ENCODE measurements around the gene C1orf105.
"Not testable (repeated sequence)": the region's sequence is repeated elsewhere in the genome, so short reads cannot be mapped to it uniquely, and the experiment has no call there.

The C1orf105 gene, protein sequence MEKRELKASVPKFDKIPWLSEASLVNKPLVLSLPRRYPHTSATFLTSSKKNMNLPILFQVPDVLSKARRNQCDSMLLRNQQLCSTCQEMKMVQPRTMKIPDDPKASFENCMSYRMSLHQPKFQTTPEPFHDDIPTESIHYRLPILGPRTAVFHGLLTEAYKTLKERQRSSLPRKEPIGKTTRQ

DNA sequence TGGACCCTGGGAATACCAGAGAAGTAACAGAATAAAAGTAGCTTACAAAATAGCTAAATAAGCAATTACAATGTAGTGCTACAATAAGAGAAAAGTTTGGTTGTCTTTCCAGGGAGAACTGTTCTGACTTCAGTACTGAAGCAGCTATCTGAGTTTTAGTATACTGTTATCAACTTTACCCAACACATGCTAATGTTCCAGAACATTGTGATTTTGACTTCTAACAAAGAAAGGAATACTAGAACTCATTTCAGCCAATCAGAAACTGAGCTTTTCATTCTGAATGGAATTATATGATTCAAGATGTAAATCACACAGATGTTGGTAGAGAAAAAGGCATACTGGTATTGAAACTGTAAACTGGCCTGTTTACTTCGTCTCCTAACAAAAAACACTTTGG, at the start of gene C1orf105:
Gene C1orf105 (plus strand): TSS at position 301 of the 400 bp plus-strand sequence. CDS start 201 bp downstream, outside the sequence.
- TF ChIP-seq SUZ12 (IDR thresholded peaks at IDR 0.05; ENCODE audit: extremely low read depth, insufficient read depth, insufficient read length) (no peak), YY1 (IDR thresholded peaks at IDR 0.05; ENCODE audit: insufficient read depth, insufficient read length) (no peak), ZNF274 (IDR thresholded peaks at IDR 0.05; ENCODE audit: low read depth, low read length) (no peak)
- Histone ChIP-seq H3K4me3 (ENCODE audit: insufficient read length, low read depth) (no peak within 1 kb of the TSS), H3K9me3 (ENCODE audit: insufficient read depth, low read length) (no peaks in the 10 kb centered on the region), H3K9ac (ENCODE audit: insufficient read length, low read depth) (no peak within 1 kb of the TSS), H3K36me3 (ENCODE audit: insufficient read depth, insufficient read length, low read length) (no peaks in the 10 kb centered on the region), H3K27me3 (ENCODE audit: insufficient read depth, insufficient read length) (no peaks in the 10 kb centered on the region), H3K4me1 (ENCODE audit: insufficient read depth, insufficient read length) (peaks cover 10% of the 10 kb centered on the region)
- no peak for DNase-seq (ENCODE audit: low read depth, low spot score)

DNA sequence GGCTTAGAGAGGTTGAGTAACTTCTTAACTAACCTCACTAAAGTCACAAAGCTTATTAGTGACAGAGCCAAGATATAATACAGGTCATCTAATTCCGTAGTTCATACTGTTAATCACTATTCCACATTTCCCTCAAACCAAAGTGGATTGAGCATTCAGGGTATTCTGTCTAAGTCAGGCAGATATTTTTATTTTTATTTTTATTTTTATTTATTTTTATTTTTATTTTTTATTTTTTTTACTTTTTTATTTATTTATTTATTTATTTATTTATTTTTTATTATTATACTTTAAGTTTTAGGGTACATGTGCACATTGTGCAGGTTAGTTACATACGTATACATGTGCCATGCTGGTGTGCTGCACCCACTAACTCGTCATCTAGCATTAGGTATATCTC, 48.8 kb upstream of the C1orf105 start:
- not testable (repeated sequence) for H3K4me1 ChIP-seq (ENCODE audit: insufficient read depth, insufficient read length); DNase-seq (ENCODE audit: low read depth, low spot score); H3K4me3 ChIP-seq (ENCODE audit: insufficient read length, low read depth); H3K36me3 ChIP-seq (ENCODE audit: insufficient read depth, insufficient read length, low read length); H3K9ac ChIP-seq (ENCODE audit: insufficient read length, low read depth); H3K27me3 ChIP-seq (ENCODE audit: insufficient read depth, insufficient read length)
- peaks cover 16% of the 10 kb centered on the region for H3K9me3 ChIP-seq (ENCODE audit: insufficient read depth, low read length)

DNA sequence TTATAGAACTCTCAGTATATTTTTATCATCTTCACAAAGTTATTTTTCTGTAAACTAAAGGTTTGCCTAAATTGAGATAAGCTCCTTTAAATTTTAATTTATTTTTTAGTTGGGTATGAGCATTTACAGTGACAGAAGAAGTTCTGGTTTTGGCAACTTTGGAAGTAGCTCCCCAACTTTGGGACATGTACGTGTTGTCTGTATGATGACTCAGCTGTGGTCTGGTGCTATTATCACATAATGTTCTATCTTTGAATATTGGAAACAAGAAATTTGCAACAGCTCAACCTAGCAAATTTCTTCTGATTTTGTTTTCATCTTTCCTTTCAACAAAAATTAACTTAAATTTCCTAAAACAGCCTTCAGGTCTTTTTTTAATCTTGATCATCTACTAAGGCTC, 46.6 kb upstream of the C1orf105 start:
- Histone ChIP-seq H3K9me3 (ENCODE audit: insufficient read depth, low read length) (no peaks in the 10 kb centered on the region), H3K27me3 (ENCODE audit: insufficient read depth, insufficient read length) (no peaks in the 10 kb centered on the region), H3K4me1 (ENCODE audit: insufficient read depth, insufficient read length) (no peaks in the 10 kb centered on the region), H3K9ac (ENCODE audit: insufficient read length, low read depth) (no peak overlapping the region), H3K36me3 (ENCODE audit: insufficient read depth, insufficient read length, low read length) (no peaks in the 10 kb centered on the region), H3K4me3 (ENCODE audit: insufficient read length, low read depth) (no peak overlapping the region)
- DNase-seq (ENCODE audit: low read depth, low spot score), result no peak
- TF ChIP-seq ZNF274 (IDR thresholded peaks at IDR 0.05; ENCODE audit: low read depth, low read length) (no peak), SUZ12 (IDR thresholded peaks at IDR 0.05; ENCODE audit: extremely low read depth, insufficient read depth, insufficient read length) (no peak), YY1 (IDR thresholded peaks at IDR 0.05; ENCODE audit: insufficient read depth, insufficient read length) (no peak)

DNA sequence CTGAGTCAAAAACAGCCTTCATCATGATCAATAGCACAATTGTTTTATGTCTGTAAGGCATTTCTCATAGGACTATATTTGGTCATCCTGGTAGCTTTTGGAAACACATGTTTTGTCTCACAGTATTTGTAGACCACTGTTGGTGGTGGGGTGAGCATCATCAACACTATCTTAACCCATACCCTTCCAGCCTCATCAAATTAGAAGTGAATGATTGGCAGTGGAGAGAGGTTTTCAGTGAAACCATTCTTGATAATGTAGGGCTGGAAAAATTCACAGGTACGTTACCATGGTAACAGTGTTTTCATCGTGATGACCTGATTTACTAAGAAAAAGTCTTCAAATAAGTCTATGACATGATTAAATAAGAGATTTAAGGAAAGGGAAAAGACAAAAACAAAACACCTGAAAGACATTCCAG, 45.3 kb upstream of the C1orf105 start:
- no peak for DNase-seq (ENCODE audit: low read depth, low spot score)
- no peaks in the 10 kb centered on the region for H3K4me1 ChIP-seq (ENCODE audit: insufficient read depth, insufficient read length)
- no peaks in the 10 kb centered on the region for H3K36me3 ChIP-seq (ENCODE audit: insufficient read depth, insufficient read length, low read length)
- no peaks in the 10 kb centered on the region for H3K27me3 ChIP-seq (ENCODE audit: insufficient read depth, insufficient read length)
- TF ChIP-seq ZNF274 (IDR thresholded peaks at IDR 0.05; ENCODE audit: low read depth, low read length) (no peak), SUZ12 (IDR thresholded peaks at IDR 0.05; ENCODE audit: extremely low read depth, insufficient read depth, insufficient read length) (no peak), YY1 (IDR thresholded peaks at IDR 0.05; ENCODE audit: insufficient read depth, insufficient read length) (no peak)
- no peak overlapping the region for H3K9ac ChIP-seq (ENCODE audit: insufficient read length, low read depth)
- no peak overlapping the region for H3K4me3 ChIP-seq (ENCODE audit: insufficient read length, low read depth)
- no peaks in the 10 kb centered on the region for H3K9me3 ChIP-seq (ENCODE audit: insufficient read depth, low read length)

DNA sequence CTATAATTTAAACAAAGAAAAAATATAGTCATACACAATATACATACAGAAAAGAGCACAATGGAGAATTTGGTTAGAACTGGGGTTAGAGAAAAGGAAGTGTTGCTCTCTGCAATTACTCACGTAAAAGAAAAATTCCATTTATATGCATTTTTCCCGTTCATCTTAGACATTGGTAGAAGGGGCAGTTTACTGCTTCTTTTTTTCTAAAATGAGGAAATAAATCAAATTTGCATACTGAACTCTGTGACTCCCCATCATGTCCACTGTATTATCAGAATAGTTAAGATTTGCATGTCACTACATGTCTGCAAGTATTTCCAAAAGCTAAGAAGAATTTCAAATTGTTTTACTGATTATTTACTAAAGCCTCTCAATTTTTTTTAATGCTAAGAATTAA, 44.1 kb upstream of the C1orf105 start:
- H3K4me3 ChIP-seq (ENCODE audit: insufficient read length, low read depth), result no peak overlapping the region
- no peak overlapping the region for H3K9ac ChIP-seq (ENCODE audit: insufficient read length, low read depth)
- TF ChIP-seq YY1 (IDR thresholded peaks at IDR 0.05; ENCODE audit: insufficient read depth, insufficient read length), result no peak
- TF ChIP-seq SUZ12 (IDR thresholded peaks at IDR 0.05; ENCODE audit: extremely low read depth, insufficient read depth, insufficient read length), result no peak
- TF ChIP-seq ZNF274 (IDR thresholded peaks at IDR 0.05; ENCODE audit: low read depth, low read length), result no peak
- H3K36me3 ChIP-seq (ENCODE audit: insufficient read depth, insufficient read length, low read length), result no peaks in the 10 kb centered on the region
- H3K9me3 ChIP-seq (ENCODE audit: insufficient read depth, low read length), result no peaks in the 10 kb centered on the region
- no peaks in the 10 kb centered on the region for H3K4me1 ChIP-seq (ENCODE audit: insufficient read depth, insufficient read length)
- DNase-seq (ENCODE audit: low read depth, low spot score), result no peak
- H3K27me3 ChIP-seq (ENCODE audit: insufficient read depth, insufficient read length), result no peaks in the 10 kb centered on the region

DNA sequence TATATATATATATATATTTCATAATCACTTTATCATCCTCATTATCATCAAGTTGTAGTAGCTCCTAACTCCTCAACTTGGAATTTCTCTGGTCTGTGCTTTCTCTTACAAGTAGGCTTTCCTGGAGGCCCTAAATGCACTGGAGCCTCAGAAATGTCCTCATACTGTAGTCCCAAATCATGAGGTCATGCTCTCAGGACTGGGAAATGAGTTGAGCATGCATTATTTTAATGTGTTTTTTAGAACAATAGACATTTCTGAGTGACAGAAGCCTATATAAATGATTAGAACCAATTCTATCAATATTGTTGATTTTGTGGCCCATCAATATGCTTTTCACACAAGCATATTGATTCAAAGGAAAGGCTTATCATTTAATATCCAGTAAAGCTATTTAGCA, 42.9 kb upstream of the C1orf105 start:
- H3K4me3 ChIP-seq (ENCODE audit: insufficient read length, low read depth), result no peak overlapping the region
- no peak for TF ChIP-seq SUZ12 (IDR thresholded peaks at IDR 0.05; ENCODE audit: extremely low read depth, insufficient read depth, insufficient read length)
- TF ChIP-seq ZNF274 (IDR thresholded peaks at IDR 0.05; ENCODE audit: low read depth, low read length), result no peak
- TF ChIP-seq YY1 (IDR thresholded peaks at IDR 0.05; ENCODE audit: insufficient read depth, insufficient read length), result no peak
- H3K4me1 ChIP-seq (ENCODE audit: insufficient read depth, insufficient read length), result no peaks in the 10 kb centered on the region
- H3K9ac ChIP-seq (ENCODE audit: insufficient read length, low read depth), result no peak overlapping the region
- no peaks in the 10 kb centered on the region for H3K36me3 ChIP-seq (ENCODE audit: insufficient read depth, insufficient read length, low read length)
- DNase-seq (ENCODE audit: low read depth, low spot score), result no peak
- H3K9me3 ChIP-seq (ENCODE audit: insufficient read depth, low read length), result no peaks in the 10 kb centered on the region
- no peaks in the 10 kb centered on the region for H3K27me3 ChIP-seq (ENCODE audit: insufficient read depth, insufficient read length)

DNA sequence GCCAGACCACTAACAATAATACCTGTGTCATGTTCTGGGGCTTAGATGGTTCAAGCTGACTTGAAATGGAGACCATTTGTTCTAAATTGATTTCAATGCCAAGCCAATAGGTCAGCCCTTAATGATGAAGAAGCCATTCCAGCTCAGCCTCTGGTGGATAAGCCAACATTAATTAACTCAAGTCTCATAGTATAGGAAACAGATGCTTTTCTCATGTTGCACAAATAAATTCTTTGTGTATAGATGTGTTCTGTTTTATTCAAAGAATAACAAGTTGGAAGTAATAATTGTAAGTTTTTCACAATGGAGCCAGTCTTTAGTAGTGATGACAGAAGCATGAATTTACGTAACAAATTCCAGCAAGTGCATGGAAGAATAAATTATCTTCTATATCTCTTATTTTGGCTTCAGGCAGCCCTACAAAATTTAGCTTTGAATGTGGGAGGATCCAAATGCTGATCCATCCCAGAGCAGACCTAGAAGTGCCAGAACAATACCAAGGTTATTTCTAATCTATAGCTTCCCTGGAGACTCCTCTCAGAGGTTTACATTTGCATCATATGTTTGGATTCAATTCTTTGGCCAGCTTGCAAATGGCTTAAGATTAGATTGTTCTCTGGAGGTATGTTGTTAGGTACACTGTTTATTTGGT, 42.2 kb upstream of the C1orf105 start:
- Histone ChIP-seq H3K9me3 (ENCODE audit: insufficient read depth, low read length) (no peaks in the 10 kb centered on the region), H3K4me3 (ENCODE audit: insufficient read length, low read depth) (no peak overlapping the region), H3K9ac (ENCODE audit: insufficient read length, low read depth) (no peak overlapping the region), H3K4me1 (ENCODE audit: insufficient read depth, insufficient read length) (no peaks in the 10 kb centered on the region), H3K27me3 (ENCODE audit: insufficient read depth, insufficient read length) (no peaks in the 10 kb centered on the region), H3K36me3 (ENCODE audit: insufficient read depth, insufficient read length, low read length) (no peaks in the 10 kb centered on the region)
- TF ChIP-seq YY1 (IDR thresholded peaks at IDR 0.05; ENCODE audit: insufficient read depth, insufficient read length), result no peak
- TF ChIP-seq ZNF274 (IDR thresholded peaks at IDR 0.05; ENCODE audit: low read depth, low read length), result no peak
- TF ChIP-seq SUZ12 (IDR thresholded peaks at IDR 0.05; ENCODE audit: extremely low read depth, insufficient read depth, insufficient read length), result no peak
- DNase-seq (ENCODE audit: low read depth, low spot score), result no peak
